GM12801 (cell line): ENCODE data around the gene TMEM233.

ENCODE experiments used
- CTCF ChIP-seq: IDR thresholded peaks from one replicate; pipeline ENCODE4 v1.5.1; 2011; ENCODE audit warnings: control low read depth; ENCODE audit not compliant: insufficient read length; ENCODE audit errors: extremely low read depth

TMEM233 gene

GRCh38 chr12:119683816-119684215 lies 90.2 kb downstream of the TMEM233 start:
- no peak for TF ChIP-seq CTCF

- no peak for TF ChIP-seq CTCF
Measured at GRCh38 chr12:119684711-119685369, 91.3 kb downstream of the TMEM233 start.

DNA sequence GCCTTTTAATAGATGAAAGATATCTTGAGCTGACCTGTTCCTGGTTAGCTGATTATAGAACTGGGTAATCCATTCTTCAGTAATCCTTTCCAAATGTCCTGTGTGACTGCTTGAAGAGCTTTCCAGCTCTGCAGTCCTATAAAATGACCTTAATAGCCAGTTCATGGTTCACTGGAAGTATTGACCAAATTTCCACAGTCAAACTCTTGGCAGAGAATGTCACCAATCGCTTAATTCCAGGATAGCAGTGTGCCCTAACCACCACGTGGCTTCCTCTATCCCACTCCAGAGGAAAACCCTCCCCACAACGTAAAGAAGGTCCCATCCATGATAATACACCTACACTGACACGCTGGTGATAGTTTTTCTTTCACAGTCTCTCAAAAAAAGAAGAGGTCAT lies 91.8 kb downstream of the TMEM233 start:
- no peak for TF ChIP-seq CTCF

DNA sequence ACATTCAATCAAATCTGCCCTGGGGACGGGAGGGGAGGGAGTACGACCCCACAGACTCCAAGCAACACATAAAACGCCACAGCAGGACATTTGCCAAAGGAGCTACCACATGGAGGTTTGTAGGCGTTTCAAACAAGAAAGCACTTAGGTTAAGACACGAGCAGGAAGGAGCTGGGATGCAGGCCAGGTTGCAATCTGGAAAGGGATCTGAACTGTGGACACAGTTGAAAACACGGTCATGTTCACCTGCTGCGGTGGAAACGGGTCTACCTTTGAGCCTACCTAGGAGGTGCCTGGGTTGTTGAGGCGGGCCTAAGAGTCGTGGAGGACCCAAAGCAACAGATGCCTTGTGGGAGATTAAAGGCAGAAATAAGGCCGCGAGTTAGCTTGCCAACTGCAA lies 92.8 kb downstream of the TMEM233 start:
- TF ChIP-seq CTCF = no peak

GRCh38 chr12:119686776-119687175 lies 93.2 kb downstream of the TMEM233 start:
- no peak for TF ChIP-seq CTCF

- no peak for TF ChIP-seq CTCF
Measured at GRCh38 chr12:119687406-119687805, 93.8 kb downstream of the TMEM233 start.

- no peak for TF ChIP-seq CTCF
Measured at GRCh38 chr12:119687879-119688278, 94.3 kb downstream of the TMEM233 start.

GRCh38 chr12:119689935-119690500 lies 96.4 kb downstream of the TMEM233 start:
- TF ChIP-seq CTCF = no peak
